Measurements from ENCODE around the gene JAKMIP1.
A peak's percentile ranks its signal among the peaks of the same experiment; 100 is the strongest.
"Not testable (repeated sequence)": the region's sequence is repeated elsewhere in the genome, so short reads cannot be mapped to it uniquely, and the experiment has no call there.

JAKMIP1 gene

GRCh38 chr4:6229095-6229494 is 28.7 kb upstream of the JAKMIP1 start:
- DNase-seq (ENCODE audit: low spot score) = no peak

- no peak for DNase-seq (ENCODE audit: low spot score)
Measured at GRCh38 chr4:6228158-6229067, 28.1 kb upstream of the JAKMIP1 start.

GRCh38 chr4:6227412-6228157 is 27.2 kb upstream of the JAKMIP1 start:
- DNase-seq (ENCODE audit: low spot score) = no peak

- no peak for DNase-seq (ENCODE audit: low spot score)
Measured at GRCh38 chr4:6226506-6226905, 26.2 kb upstream of the JAKMIP1 start.

GRCh38 chr4:6225469-6225868 is 25.1 kb upstream of the JAKMIP1 start:
- DNase-seq (ENCODE audit: low spot score) = peak; percentile 6

GRCh38 chr4:6224735-6225134 is 24.4 kb upstream of the JAKMIP1 start:
- no peak for DNase-seq (ENCODE audit: low spot score)

- DNase-seq (ENCODE audit: low spot score) = no peak
Measured at GRCh38 chr4:6222761-6223292, 22.5 kb upstream of the JAKMIP1 start.

- no peak for DNase-seq (ENCODE audit: low spot score)
Measured at GRCh38 chr4:6221851-6222760, 21.8 kb upstream of the JAKMIP1 start.

GRCh38 chr4:6221301-6221850 is 21.0 kb upstream of the JAKMIP1 start:
- DNase-seq (ENCODE audit: low spot score) = no peak

GRCh38 chr4:6217716-6218381 is 17.5 kb upstream of the JAKMIP1 start:
- no peak for DNase-seq (ENCODE audit: low spot score)

- no peak for DNase-seq (ENCODE audit: low spot score)
Measured at GRCh38 chr4:6216588-6216987, 16.2 kb upstream of the JAKMIP1 start.

GRCh38 chr4:6209921-6210320 is 9.6 kb upstream of the JAKMIP1 start:
- no peak for DNase-seq (ENCODE audit: low spot score)

- not testable (repeated sequence) for DNase-seq (ENCODE audit: low spot score)
Measured at GRCh38 chr4:6209291-6209690, 8.9 kb upstream of the JAKMIP1 start.

GRCh38 chr4:6208416-6208815 is 8.1 kb upstream of the JAKMIP1 start:
- no peak for DNase-seq (ENCODE audit: low spot score)

- DNase-seq (ENCODE audit: low spot score) = no peak
Measured at GRCh38 chr4:6207602-6208001, 7.3 kb upstream of the JAKMIP1 start.

GRCh38 chr4:6206771-6207290 is 6.5 kb upstream of the JAKMIP1 start:
- DNase-seq (ENCODE audit: low spot score) = no peak

GRCh38 chr4:6205973-6206372 is 5.6 kb upstream of the JAKMIP1 start:
- no peak for DNase-seq (ENCODE audit: low spot score)

GRCh38 chr4:6205567-6205931 is 5.2 kb upstream of the JAKMIP1 start:
- no peak for DNase-seq (ENCODE audit: low spot score)

- no peak for DNase-seq (ENCODE audit: low spot score)
Measured at GRCh38 chr4:6204871-6205566, 4.7 kb upstream of the JAKMIP1 start.

- DNase-seq (ENCODE audit: low spot score) = no peak
Measured at GRCh38 chr4:6204098-6204497, 3.7 kb upstream of the JAKMIP1 start.
